Right kidney (tissue), 1 donor: Measurements from ENCODE around the gene DACT2.

Source experiments
- DNase-seq: peaks from one replicate; pipeline ENCODE4 v3.0.0-alpha.2; 2016

DACT2 gene

GRCh38 chr6:168265827-168266815, 53.5 kb downstream of the DACT2 start:
- no peak for DNase-seq

- DNase-seq, result no peak
Measured at GRCh38 chr6:168265394-168265793, 54.2 kb downstream of the DACT2 start.

GRCh38 chr6:168264593-168265335, 54.8 kb downstream of the DACT2 start:
- no peak for DNase-seq

- DNase-seq, result no peak
Measured at GRCh38 chr6:168263351-168263905, 56.1 kb downstream of the DACT2 start.

GRCh38 chr6:168261234-168261633, 58.3 kb downstream of the DACT2 start:
- DNase-seq, result no peak

- no peak for DNase-seq
Measured at GRCh38 chr6:168260420-168260987, 59.1 kb downstream of the DACT2 start.

GRCh38 chr6:168258795-168259194, 60.8 kb downstream of the DACT2 start:
- no peak for DNase-seq

GRCh38 chr6:168256940-168257339, 62.6 kb downstream of the DACT2 start:
- no peak for DNase-seq
